HG02623 (cell line): ENCODE data around the gene TMEM94.

Experiments
- ATAC-seq: cut with Tn5 transposase; IDR thresholded peaks from one replicate; pipeline ENCODE4 v1.9.1; 2021; ENCODE audit warnings: moderate library complexity; ENCODE audit not compliant: unreplicated experiment

TMEM94 gene

DNA sequence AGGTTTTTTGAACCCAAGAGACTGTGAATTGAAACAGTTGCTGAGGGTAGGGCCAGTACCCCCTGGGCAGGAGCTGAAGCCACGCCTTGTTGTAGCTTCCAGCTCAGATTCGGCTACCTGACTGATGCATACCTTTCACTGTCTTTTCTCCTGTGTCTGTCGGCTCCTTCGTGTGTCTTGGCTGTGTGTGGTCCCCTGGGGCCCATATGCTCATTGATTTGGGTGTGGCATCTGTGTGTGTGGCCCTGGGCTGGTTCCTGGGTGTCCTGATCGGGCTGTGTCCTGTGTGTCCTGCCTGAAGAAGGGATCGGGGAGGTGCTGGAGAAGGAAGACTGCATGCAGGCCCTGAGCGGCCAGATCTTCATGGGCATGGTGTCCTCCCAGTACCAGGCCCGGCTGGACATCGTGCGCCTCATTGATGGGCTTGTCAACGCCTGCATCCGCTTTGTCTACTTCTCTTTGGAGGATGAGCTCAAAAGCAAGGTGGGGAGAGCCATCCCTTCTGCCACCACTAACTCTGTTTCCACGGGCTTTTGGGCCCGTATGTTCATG, 38.0 kb downstream of the TMEM94 start:
- ATAC-seq, result no peak

- no peak for ATAC-seq
Observed at GRCh38 chr17:75496005-75496404, 39.6 kb downstream of the TMEM94 start.

- no peak for ATAC-seq
Observed at GRCh38 chr17:75498039-75498725, 41.7 kb downstream of the TMEM94 start.

GRCh38 chr17:75498726-75499213, 42.3 kb downstream of the TMEM94 start:
- ATAC-seq, result no peak

GRCh38 chr17:75499313-75500022, 43.0 kb downstream of the TMEM94 start:
- ATAC-seq, result no peak

- ATAC-seq, result no peak
Observed at GRCh38 chr17:75500419-75501216, 44.2 kb downstream of the TMEM94 start.

- ATAC-seq, result no peak
Observed at GRCh38 chr17:75501378-75502071, 45.1 kb downstream of the TMEM94 start.

DNA sequence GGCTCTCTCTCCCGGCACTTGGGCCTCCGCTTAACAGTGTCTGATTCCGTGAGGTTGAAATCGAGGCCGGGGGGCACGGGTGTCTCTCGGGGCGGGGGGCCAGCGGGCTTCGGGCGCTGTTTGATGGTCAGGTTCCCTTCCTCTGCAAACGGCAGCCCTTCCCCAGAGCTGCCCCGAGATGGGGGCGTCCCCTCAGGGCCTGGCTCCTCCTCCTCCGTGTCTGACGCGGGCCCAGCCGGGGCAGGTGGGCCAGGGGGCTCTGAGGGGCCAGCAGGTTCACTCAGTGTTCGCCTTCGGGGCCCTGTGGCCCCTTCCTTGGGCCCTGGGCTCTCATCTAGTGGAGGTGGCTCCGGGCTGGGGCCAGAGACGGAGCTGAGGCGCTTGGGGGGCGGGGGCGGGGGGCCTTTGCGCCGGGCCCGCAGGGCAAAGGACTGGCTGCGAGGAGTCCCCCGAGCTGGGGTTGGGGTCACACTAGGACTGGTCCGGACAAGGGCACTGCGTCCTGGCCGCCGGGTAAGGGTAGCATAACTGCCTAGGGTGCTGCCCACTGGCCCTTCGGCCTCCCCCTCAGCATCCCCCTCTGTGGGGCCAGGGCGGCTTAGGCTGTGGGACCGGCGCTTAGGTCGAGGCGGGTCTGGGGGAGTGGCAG, 45.8 kb downstream of the TMEM94 start:
- ATAC-seq, result no peak

DNA sequence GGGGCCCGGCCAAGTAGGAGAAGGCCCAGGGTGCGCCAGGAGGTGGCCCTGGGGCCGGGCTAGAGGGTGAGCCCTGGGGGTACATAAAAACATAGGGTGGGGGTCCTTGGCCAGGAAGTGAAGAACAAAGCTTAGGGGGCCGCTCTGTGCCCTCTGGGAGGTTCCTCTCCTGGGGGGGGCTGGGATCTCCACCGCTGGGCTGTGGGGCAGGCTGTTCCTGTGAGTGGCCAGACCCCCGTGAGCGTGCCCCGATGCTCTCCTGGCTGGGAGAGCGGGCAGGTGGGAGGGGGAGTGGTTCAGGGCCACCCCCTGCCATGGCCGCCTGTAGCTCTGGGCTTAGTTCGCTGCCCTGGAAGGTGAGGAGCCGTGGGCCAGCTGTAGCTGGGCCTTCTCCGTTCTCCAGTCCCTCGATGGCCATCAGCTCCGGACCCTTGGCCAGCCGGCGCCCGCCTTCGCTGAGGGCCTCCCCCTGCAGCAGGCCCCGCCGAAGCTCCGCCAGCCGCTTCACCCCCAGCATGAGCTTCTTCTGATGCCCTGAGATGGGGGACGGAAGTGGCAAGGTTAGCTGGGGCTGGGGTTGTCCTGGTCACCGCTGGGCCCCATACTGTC, 46.4 kb downstream of the TMEM94 start:
- no peak for ATAC-seq

DNA sequence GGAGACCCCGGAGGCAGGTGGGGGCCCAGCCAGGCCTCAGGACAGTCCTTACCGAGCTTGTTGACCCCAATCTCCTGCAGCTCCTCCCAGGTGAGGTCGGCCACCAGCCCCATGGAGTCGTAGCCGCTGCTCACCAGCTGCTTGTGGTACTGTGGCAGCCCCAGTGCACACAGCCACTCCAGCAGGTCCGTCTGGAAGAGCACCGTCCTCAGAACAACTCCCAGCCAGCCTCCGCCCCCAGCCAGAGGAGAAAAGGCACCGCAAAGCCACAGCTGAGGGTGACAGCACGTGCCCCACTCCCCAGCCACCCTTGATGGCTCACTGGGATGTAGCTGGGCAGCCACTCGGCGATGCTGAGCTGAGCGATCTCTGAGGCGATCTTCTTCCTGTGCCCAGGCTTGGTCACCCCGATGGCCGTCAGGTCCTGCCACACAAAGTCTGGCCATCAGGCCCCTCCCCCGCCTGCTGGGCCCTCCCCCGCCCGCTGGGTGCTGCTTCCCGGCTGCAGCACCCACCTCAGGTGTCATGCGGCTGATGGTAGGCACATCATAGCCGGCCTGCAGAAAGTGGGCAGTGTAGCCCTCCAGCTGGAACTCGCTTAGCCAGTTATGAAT, 47.0 kb downstream of the TMEM94 start:
- no peak for ATAC-seq

DNA sequence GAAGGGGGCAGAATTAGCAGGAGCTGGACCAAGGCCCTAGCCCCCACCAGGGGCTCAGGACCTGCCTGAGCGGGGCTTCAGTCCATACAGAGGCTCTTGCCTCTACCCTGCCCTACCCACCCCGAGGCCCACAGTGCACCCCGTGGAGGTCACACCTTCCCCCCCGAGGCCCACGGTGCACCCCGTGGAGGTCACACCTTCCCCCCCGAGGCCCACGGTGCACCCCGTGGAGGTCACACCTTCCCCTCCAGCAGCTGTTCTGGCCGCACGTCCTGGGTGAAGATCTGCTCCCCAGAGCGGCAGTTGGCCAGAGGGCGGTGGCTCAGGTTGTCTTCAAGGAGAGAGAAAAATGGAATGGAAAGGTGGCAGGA, 47.5 kb downstream of the TMEM94 start:
- ATAC-seq, result no peak

DNA sequence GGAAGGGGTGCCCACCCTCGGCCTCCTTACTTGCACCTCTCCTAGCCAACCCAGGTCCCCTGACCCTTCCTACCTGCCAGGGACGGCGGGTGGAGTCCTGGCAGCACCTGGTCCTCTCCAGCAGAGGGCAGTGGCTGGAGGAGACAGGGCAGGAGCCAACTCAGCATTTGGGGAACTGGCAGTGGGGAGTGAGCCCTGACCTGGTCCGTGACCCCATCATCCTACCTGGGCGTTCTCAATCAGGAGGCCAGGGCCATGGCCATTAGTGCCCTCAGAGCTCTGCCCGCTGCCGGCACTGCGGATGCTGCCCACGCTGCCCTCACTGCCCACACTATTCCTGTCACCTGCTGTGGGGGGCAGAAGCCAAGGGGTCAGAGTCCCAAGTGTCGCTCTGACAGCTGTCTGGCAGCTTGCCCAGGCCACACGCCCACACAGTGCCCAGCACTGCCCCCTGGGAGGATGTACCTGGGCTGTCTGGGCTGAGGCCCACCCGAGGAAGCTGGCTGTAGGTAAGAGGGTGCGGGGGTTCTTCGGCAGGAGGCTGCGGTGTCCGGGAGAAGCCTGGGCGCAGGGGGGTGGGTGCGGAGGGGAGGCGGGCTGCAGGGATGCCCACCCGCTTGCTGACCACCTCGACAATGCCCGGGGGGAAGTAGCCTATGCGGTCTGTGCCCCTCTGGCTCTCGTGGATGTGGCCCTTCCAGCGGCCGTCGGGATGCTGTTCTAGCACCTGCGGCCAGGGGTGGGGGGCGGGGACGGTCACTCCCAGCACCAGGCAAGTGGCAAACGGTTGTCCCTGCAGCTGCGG, 48.1 kb downstream of the TMEM94 start:
- no peak for ATAC-seq

DNA sequence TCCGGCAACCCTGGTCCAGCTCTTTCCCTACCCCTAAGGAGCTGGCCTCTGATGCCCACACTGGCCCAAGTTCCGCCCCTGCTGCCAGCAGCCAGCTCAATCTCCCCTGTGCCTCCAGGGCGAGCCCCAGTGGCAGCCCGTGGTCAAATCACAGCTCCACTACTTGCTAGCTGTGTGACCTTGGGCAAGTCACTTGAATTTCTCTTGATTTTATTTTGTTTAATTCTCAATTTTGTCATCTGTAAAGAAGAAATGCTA, 48.6 kb downstream of the TMEM94 start:
- ATAC-seq, result no peak

DNA sequence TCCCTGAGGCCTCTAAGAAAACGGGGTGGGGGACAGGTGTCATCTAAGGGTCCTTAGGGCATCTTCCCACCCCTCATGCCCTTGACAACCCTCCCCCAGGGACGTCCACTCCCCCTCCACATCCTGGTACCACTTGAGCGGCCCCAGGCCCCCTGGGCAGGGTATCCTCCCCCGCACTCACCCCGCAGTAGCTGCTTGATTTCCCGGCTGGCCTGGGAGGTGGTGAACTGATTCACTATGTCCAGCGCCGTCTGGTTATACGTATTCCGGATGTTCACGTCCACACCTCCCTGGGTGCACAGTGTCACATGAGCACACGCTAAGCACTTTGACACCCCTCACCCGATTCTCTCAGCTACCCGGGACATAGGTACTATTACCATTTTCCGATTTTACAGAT, 49.2 kb downstream of the TMEM94 start:
- no peak for ATAC-seq

DNA sequence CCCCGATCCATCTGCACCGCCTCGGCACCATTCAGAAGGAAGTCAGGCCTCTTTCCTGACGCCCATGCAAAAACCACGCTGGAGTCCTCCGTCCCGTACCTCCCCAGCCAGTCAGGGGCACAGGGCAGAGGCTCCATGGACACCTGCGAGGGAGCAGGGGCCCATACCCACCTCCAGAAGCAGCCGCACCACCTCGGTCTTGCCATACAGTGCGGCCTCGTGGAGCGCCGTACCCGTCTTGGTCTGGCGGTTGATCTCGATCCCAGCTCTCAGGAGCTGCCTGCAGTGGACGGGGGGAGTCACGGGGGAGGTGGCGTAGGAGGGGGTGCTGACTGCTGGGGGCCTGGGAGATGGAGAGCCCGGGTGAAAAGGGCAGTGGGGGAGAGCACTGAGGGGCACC, 49.7 kb downstream of the TMEM94 start:
- ATAC-seq, result no peak

DNA sequence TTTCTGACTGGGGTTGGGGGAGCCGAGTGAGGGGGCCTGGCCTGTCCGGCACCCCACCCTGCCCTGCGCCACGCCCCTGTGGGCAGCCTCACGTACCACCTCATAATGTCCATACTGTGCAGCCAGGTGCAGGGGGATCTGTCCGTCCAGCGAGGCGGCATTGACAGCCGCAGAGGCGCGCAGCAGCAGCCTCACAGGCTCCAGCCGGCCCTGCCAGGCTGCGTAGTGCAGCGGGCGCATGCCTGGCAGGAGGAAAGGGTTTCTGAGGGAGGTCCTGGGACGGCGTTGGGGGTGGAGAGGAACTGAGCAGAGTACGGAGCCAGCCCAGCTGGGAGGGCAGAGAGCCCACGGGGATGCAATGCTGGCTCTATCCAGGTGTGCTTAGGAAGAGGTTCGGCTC, 50.5 kb downstream of the TMEM94 start:
- no peak for ATAC-seq

DNA sequence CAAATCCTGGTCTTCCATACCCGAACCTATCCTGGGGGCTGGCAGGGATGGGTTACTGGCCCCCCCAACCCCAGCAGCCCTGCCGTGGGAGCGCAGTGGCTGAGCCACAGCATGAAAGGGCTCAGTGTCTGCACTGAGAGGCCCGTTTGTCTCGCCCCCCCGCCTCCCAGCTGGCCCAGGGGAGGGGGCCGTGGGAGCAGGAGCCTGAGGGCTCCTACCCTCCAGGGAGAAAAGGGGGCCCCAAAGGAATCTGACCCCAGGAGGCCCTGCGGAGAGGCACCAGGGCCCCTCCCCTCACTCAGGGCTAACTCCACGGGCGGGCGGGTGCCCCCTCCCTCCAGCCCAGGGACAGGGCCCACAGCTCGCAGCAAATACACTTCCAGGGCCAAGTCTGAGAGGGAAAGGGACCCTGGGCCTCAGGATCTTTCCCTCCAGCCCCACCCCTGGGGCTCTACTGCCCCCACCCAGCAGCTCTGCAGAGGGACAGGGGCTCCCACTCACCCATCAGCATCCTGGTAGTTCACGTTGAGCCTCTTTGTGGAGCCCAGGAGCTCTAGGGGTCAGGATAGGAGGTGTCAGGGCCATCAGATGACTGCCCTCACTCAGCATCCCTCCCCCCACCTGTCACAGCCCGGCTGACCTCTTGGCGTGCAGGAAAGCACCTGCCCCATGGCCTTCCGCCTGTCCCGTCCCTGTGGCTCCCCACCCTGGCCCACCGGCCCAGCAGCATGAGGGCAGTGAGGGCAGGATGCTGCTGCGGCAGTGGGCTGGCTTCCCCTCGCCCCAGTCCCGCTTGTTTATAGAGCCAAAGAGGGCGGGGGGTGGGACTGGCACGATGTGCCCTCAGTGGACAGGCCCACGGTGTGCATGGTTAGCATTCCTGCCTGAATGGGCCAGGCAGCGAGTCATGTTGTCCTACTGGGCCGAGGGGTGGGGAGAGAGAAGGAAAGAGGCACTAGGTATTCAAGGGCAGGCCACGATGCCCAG, 51.6 kb downstream of the TMEM94 start:
- ATAC-seq, result no peak

GRCh38 chr17:75508931-75509361, 52.5 kb downstream of the TMEM94 start:
- no peak for ATAC-seq
